Peyer's patch (tissue), 4 donors: ENCODE data around the gene ADK.

ENCODE experiments used
- POLR2A ChIP-seq, 2 donors: fragments of 450-650 bp; IDR thresholded peaks; one replicate each; pipeline ENCODE4 v1.5.1; 2017; ENCODE audit warnings: antibody characterized with exemption in 2 of 2, mild to moderate bottlenecking in 2 of 2, moderate library complexity in 2 of 2
- TF ChIP-seq, protein P1 (sequence below), 6 experiments: fragments of 450-650 bp in 4 of 6; fragments of 200-600 bp in 2 of 6; sonication (generic) in 1 of 6; IDR thresholded peaks; one replicate each; pipeline ENCODE4 v1.5.1; 2017 to 2019; ENCODE audit warnings: antibody characterized with exemption in 6 of 6, mild to moderate bottlenecking in 3 of 6, moderate library complexity in 1 of 6

DNA sequence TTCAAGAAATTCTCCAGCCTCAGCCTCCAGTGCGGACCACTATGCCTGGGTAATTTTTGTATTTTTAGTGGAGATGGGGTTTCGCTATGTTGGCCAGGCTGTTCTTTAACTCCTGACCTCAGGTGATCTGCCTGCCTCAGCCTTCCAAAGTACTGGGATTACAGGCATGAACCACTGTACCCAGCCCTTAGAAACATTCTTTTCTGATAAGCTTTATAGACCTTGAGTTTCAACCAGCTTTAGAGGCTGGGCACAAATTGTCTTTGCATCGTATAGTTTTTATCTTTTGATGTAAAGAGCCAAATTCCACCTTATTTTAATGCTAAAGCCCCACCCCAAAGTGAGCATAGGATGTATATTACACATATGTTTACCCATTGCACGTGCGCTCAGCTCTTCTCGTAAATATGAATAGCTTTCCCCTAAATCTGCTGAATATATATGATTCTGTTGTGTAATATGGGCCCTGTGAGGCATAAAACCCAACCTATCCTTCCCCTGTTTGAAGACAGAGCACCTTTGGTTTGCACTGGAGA is 124.8 kb downstream of the ADK start:
- no peak for TF ChIP-seq POLR2A (IDR thresholded peaks at IDR 0.05)
- TF ChIP-seq, protein P1, sequence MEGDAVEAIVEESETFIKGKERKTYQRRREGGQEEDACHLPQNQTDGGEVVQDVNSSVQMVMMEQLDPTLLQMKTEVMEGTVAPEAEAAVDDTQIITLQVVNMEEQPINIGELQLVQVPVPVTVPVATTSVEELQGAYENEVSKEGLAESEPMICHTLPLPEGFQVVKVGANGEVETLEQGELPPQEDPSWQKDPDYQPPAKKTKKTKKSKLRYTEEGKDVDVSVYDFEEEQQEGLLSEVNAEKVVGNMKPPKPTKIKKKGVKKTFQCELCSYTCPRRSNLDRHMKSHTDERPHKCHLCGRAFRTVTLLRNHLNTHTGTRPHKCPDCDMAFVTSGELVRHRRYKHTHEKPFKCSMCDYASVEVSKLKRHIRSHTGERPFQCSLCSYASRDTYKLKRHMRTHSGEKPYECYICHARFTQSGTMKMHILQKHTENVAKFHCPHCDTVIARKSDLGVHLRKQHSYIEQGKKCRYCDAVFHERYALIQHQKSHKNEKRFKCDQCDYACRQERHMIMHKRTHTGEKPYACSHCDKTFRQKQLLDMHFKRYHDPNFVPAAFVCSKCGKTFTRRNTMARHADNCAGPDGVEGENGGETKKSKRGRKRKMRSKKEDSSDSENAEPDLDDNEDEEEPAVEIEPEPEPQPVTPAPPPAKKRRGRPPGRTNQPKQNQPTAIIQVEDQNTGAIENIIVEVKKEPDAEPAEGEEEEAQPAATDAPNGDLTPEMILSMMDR (IDR thresholded peaks at IDR 0.05): no peak
